Fibroblast of the aortic adventitia (primary cell): Measurements from ENCODE around the gene AP4B1. TPM values are rescaled to one million over a fixed set of nuclear protein-coding genes. Genes with fewer than 3 reads are reported as not detected.

Experiments
- DNase-seq: peaks from one replicate; pipeline ENCODE4 v3.0.0-alpha.2; 2010; ENCODE audit warnings: low read depth
- H3K4me3 ChIP-seq: 2 replicates; pipeline ENCODE4 v1.5.1; 2011; ENCODE audit warnings: low read depth, mild to moderate bottlenecking, control low read depth, low read length, moderate library complexity
- CTCF ChIP-seq: IDR thresholded peaks from 2 replicates; pipeline ENCODE4 v1.5.1; 2011; ENCODE audit warnings: mild to moderate bottlenecking, low read length, control low read depth, inconsistent platforms; ENCODE audit not compliant: insufficient read depth
- total RNA-seq: library from RNA; depleted of rRNA; stranded (reverse); fragments of >200 nt; gene quantifications from 2 replicates; pipeline ENCODE4 v1.2.3, GENCODE V29; 2012; ENCODE audit warnings: low replicate concordance

AP4B1 gene
- total RNA-seq, 1 donor, result 15.4 TPM

- no peak overlapping the region for H3K4me3 ChIP-seq
- DNase-seq, result peak; percentile 75
- TF ChIP-seq CTCF, result no peak
Observed at GRCh38 chr1:113912594-113913311, 8.2 kb upstream of the AP4B1 start.

GRCh38 chr1:113905435-113905861, 849 bp upstream of the AP4B1 start:
- peak; percentile 8 for DNase-seq
- H3K4me3 ChIP-seq, result peak overlapping the region; percentile 97
- no peak for TF ChIP-seq CTCF

- no peak for DNase-seq
- H3K4me3 ChIP-seq, result peak overlapping the region; percentile 96
- no peak for TF ChIP-seq CTCF
Observed at GRCh38 chr1:113904293-113904673, 316 bp downstream of the AP4B1 start.

GRCh38 chr1:113903501-113904292, 902 bp downstream of the AP4B1 start:
- peak overlapping the region; percentile 96 for H3K4me3 ChIP-seq
- no peak for TF ChIP-seq CTCF
- DNase-seq, result peak; percentile 24

- TF ChIP-seq CTCF, result no peak
- DNase-seq, result no peak
Observed at GRCh38 chr1:113901191-113901590, 3.4 kb downstream of the AP4B1 start.

GRCh38 chr1:113899111-113899510, 5.5 kb downstream of the AP4B1 start:
- peak; percentile 49 for DNase-seq

More at GRCh38 chr1:113901191-113901590, 3.4 kb downstream of the AP4B1 start:
- no peak overlapping the region for H3K4me3 ChIP-seq

More at GRCh38 chr1:113899111-113899510, 5.5 kb downstream of the AP4B1 start:
- TF ChIP-seq CTCF, result no peak
- no peak overlapping the region for H3K4me3 ChIP-seq
